Stimulated activated CD8-positive, alpha-beta memory T cell treated with anti-CD3 and anti-CD28 coated beads, Interleukin-4, amount 100 ng/mL, for 1 hour (primary cell): Measurements from ENCODE around the gene SPAG16.

Experiments
- DNase-seq, 2 donors: peaks; one replicate each; pipeline ENCODE4 v3.0.0-alpha.2; 2020; ENCODE audit warnings: low read depth in 2 of 2, low spot score in 1 of 2

The SPAG16 gene

GRCh38 chr2:214246417-214246816 is 962.2 kb downstream of the SPAG16 start:
- DNase-seq = no peak

GRCh38 chr2:214247531-214247930 is 963.3 kb downstream of the SPAG16 start:
- DNase-seq = no peak

- DNase-seq = no peak
Observed at GRCh38 chr2:214255046-214255445, 970.8 kb downstream of the SPAG16 start.

GRCh38 chr2:214261683-214262082 is 977.4 kb downstream of the SPAG16 start:
- DNase-seq = no peak

DNA sequence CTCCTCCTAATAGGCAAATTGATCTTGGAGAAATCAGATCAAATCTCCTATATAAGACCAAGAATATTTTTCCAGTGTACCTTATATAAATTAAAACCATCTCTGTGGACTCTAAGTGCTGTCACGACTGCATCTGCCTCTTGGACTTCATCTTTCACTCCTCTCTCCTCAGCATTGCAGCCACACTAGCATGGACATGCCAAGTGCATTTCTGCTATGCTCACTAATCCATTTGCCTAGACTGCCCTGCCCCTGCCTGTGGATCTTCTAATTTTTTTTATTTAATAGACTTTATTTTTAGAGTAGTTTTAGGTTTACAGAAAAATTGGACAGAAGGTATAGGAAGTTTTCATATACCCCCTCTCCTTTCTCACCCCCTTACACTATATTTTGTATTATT is 979.9 kb downstream of the SPAG16 start:
- DNase-seq = no peak

GRCh38 chr2:214265991-214266489 is 981.8 kb downstream of the SPAG16 start:
- no peak for DNase-seq

GRCh38 chr2:214277880-214278279 is 993.6 kb downstream of the SPAG16 start:
- no peak for DNase-seq

DNA sequence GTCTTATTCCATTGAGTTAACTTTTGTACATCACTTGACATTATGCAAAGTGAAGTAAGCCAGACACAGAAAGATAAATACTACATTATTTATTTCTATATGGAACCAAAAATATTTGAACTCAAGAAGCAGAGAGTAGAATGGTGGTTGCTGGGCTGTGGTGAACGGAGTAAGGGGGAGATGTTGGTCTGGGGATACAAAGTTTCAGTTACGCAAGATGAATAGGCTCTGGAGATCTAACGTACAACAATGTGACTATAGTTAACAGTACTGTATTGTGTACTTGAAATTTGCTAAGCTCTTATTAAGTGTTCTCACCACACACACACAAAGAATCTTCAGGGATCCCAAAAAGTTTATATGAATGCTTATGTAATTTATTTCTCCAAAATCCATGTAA is 1001.7 kb downstream of the SPAG16 start:
- no peak for DNase-seq

- DNase-seq = no peak
Observed at GRCh38 chr2:214293593-214293992, 1009.3 kb downstream of the SPAG16 start.

DNA sequence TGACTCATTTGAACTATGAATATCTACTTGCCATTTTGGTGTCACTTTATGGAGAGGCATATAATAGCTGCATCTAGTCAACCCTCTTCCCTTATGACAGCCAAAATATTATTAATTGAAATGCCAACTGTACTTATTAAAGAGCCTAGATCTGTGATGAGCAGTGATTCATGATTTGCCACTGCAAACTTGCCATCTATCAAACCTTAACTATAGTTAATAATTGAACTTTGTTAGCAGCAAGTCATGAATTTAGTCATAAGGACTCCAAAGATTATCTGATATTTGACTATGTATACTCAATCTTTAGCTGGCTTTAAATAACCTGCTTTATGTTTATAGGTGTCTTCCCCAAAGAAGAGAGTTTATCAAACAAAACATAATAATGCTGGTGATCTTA is 1010.2 kb downstream of the SPAG16 start:
- no peak for DNase-seq

- DNase-seq = no peak
Observed at GRCh38 chr2:214297423-214297822, 1013.2 kb downstream of the SPAG16 start.

DNA sequence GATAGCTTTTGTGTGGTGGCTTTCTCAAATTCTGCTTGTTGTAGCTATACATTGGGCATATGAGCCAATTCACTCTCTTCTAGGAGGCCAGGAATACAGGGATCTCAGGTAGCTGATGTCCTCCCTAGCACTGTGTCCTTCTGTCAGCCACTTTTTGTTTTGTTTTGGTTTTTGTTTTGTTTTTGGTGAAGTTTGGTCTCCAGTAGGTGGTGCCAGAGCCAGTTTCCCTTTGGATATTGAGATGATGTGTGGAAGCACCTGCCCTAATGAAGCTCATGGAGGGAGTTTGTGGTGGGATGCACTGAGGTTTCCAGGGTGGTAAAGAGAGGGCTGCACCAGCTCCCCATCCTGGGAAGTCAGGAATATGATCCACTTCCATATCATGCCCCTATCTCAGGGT is 1026.1 kb downstream of the SPAG16 start:
- no peak for DNase-seq

DNA sequence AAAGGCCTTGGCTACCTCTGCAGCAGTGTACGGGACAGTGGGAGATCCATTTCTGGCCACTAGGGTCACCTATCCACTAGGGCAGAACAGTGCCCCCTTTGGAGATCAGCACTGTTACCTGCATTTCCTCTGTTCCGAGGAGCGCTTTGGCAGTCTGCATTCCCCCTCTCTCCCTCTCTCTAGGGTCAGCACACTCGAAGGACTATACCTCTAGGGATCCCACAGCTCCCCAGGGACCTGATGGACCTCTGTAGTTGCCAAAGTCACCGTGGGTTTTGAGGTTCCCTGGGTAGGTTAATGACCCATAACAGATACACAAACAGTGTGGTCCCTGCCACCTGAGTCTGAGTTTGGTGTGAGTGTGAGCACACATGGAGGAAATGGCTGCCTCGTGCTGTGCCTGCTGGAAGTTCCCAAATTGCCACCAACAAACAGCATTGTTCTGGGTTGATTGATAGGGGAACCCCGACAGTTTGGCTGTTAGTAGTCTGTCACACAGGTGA is 1026.8 kb downstream of the SPAG16 start:
- DNase-seq = no peak

- no peak for DNase-seq
Observed at GRCh38 chr2:214311931-214312749, 1027.9 kb downstream of the SPAG16 start.

GRCh38 chr2:214315324-214315723 is 1031.1 kb downstream of the SPAG16 start:
- DNase-seq = no peak

GRCh38 chr2:214320211-214320610 is 1035.9 kb downstream of the SPAG16 start:
- no peak for DNase-seq

DNA sequence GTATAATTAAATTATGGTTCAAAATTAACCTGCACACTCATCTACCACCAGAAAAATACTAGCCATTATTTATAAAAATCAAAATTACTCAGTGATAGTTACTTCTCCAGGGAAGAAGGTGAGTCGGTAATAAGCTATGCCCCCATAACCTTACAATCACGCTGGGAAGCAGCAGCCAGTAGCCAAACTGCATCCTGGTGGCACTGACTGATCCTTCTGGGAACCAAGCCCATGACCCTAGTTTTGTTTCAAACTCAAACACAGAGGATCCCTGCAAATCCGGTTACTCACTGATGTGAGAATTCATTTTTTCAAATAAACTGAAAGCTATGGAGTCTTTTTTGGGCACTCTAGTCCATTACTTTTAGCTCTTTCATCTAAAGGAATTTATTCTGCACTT is 1038.4 kb downstream of the SPAG16 start:
- DNase-seq = no peak

- DNase-seq = no peak
Observed at GRCh38 chr2:214325404-214325803, 1041.1 kb downstream of the SPAG16 start.

DNA sequence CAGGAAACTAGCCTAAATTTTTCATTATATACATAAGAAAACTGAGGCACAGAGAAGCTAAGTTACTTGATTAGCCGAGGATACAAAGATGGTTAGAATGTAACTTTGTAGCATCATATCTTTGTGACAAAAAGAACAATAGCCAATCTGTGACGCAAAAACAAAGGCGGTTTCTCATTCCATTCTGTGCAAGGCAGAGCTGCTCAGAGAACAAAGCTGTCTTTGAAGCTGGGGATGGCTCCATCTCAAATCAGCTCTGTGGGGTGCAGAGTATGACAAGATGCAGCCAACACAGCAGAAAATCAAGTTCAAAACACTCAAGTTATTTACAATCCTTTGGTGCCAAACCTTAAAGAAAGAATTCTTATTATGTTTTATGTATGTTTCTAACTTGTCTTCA is 1044.7 kb downstream of the SPAG16 start:
- DNase-seq = no peak

GRCh38 chr2:214341646-214342045 is 1057.4 kb downstream of the SPAG16 start:
- no peak for DNase-seq

DNA sequence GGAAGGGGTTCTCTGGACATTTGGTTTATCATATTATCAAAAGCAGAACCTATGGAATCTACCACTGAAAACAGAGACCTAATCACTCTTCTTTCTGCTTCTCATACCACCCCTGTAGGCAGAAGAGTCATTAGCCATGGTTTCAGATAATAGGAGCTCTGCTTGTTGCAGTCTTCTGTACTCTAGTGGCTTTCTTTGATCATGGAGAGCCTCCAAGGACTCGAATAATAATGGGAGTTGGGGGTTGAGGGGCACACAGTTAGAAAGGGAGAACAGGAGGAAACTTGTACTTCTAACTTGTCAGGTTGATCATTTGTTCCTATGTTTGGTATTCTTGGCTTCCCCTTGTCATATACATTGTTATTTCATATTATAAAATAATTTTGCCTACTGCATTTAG is 1074.2 kb downstream of the SPAG16 start:
- DNase-seq = no peak

GRCh38 chr2:214361116-214361515 is 1076.9 kb downstream of the SPAG16 start:
- DNase-seq = no peak

- no peak for DNase-seq
Observed at GRCh38 chr2:214365549-214365948, 1081.3 kb downstream of the SPAG16 start.
